GM19467 (cell line): ENCODE measurements around the gene GRIK3.

Source experiments
- ATAC-seq: cut with Tn5 transposase; IDR thresholded peaks from one replicate; pipeline ENCODE4 v1.9.1; 2021; ENCODE audit warnings: mild to moderate bottlenecking, moderate library complexity; ENCODE audit not compliant: unreplicated experiment

The GRIK3 gene

DNA sequence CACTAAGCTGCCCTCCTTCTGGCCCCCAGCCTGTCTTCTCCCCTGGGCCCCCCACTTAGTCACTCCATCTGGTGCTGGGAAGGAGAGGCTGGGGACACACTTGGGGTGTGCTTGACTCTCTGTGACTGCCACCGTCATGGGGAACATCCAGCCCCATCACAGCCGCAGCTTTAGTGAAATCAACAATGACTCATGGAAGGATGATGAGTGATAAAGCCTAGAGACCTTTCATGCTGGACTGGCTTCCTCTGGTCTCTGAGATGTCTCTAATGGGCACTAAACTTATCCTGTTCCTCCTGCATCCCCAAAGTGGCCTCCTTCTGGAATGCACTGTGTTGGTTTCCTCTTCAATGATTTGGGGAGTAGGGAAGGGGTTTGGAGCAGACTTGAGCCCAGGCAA, 172.9 kb downstream of the GRIK3 start:
- ATAC-seq: no peak

- no peak for ATAC-seq
These were observed 174.4 kb downstream of the GRIK3 start for GRCh38 chr1:36859926-36860325.

GRCh38 chr1:36858981-36859380, 175.3 kb downstream of the GRIK3 start:
- no peak for ATAC-seq

GRCh38 chr1:36858553-36858952, 175.8 kb downstream of the GRIK3 start:
- no peak for ATAC-seq

- ATAC-seq: no peak
These were observed 176.6 kb downstream of the GRIK3 start for GRCh38 chr1:36857754-36858153.

GRCh38 chr1:36855699-36856494, 178.4 kb downstream of the GRIK3 start:
- ATAC-seq: no peak

DNA sequence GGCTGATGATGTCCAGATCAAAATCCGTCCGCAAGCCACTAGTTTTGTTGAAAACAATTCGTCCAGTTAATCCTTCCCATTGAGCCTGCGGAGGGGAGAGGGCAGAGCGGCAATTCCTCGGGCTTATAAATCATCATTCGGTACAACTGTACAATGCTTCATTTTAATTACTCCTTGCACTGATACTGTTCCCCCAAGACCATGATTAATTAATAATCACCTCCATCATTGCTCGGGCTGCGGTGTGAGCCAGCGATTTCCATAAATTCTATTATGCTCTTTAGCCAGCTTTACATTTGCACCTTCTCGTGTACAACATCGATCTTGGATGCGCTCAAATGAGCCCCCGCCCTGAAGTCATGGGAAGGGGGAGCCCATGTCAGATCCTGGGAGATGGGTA, 180.7 kb downstream of the GRIK3 start:
- ATAC-seq: no peak

- no peak for ATAC-seq
These were observed 181.7 kb downstream of the GRIK3 start for GRCh38 chr1:36852586-36852985.

GRCh38 chr1:36851595-36851994, 182.7 kb downstream of the GRIK3 start:
- ATAC-seq: no peak

- no peak for ATAC-seq
These were observed 183.2 kb downstream of the GRIK3 start for GRCh38 chr1:36851087-36851486.

- ATAC-seq: no peak
These were observed 184.4 kb downstream of the GRIK3 start for GRCh38 chr1:36849956-36850355.

GRCh38 chr1:36847761-36848160, 186.6 kb downstream of the GRIK3 start:
- no peak for ATAC-seq

- ATAC-seq: no peak
These were observed 187.1 kb downstream of the GRIK3 start for GRCh38 chr1:36847186-36847585.

DNA sequence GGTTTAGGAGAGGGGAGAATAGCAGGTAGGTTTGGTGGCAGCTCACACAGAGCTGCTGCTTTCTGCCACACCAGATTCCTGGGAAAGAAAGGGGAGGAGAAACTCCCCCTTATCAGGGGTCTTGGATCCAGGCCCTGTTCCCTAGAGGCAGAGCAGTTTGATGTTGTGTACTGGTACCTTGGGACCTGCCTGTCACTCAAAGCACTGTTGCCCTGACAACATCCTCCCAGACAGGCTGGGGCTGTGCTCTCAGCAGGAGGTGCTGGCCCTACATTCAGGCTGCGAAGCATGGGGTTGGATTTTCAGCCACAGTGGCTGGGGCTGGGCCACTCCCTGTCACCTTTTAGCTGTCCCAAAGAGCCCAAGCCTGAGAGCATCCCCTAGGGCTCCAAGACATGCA, 188.0 kb downstream of the GRIK3 start:
- ATAC-seq: no peak

DNA sequence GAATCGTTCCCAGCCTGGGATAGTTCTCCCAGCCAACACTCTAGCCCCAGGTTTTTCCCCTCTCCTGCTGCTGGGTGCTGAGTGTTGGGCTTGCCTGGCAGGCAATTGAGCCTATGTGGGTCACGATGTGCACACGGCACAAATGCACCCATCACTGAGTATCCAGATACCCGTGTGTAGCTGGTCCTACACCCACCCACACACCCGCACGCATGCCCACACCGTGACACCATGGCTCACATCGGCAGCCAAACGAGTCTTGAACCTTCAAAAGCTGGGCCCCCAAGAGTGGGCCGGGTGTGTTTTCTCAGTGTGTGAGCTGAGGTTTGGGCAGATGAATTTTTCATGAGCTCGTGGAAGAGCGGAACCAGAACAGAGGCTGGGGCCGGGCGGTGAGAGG, 188.5 kb downstream of the GRIK3 start:
- ATAC-seq: no peak

DNA sequence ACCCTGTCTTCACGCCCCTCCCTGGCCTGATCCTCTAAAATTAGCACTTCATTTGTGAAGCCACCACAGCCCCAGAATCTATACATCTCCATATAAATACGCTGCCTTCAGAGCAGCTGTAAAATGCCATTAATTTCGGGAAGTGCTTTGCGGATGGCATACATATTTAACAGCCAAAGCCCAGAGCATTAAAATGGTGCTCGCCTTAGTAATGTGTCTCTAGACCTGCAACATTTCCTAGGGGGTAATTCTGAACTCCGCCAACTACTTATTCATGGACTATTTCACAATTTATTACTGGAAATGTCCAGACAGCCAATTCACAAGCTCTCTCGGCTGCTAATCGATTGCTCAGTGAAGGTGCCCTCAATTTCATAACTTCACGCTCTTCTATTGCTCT, 189.4 kb downstream of the GRIK3 start:
- ATAC-seq: no peak

DNA sequence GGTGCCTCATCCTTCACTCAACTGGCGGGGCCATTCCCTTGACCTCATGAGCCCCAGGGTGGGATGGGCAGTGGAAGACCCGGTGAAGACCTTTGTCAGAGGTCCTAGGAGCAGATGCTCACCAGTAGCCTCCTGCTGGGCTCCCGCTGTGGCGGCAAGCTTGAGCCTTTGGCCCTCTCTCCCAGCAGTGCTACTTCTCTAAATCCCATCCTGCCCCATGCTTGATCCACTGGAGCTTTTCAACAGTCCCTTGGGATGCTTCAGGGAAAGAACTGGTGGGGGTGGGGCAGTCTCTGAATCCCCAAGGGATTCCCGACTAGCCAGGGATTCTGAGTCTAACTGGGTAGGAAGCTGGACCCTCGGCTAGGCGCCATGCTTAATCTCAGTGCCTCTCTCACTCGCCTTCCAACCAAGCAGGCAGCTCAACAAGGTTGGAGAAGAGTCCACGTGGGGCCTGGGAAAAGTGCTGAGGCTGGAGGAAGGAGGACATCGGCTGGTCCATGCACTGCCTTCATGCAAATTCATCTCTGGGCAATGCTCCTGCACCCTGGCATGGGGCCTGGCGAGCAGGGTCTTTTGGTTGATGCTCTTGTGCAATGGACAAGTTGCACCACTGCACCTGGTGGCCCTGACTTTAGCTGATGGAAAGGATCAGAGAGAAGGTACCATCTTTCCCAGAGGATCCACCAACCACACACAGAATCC, 190.3 kb downstream of the GRIK3 start:
- ATAC-seq: no peak

- no peak for ATAC-seq
These were observed 191.3 kb downstream of the GRIK3 start for GRCh38 chr1:36843027-36843426.

DNA sequence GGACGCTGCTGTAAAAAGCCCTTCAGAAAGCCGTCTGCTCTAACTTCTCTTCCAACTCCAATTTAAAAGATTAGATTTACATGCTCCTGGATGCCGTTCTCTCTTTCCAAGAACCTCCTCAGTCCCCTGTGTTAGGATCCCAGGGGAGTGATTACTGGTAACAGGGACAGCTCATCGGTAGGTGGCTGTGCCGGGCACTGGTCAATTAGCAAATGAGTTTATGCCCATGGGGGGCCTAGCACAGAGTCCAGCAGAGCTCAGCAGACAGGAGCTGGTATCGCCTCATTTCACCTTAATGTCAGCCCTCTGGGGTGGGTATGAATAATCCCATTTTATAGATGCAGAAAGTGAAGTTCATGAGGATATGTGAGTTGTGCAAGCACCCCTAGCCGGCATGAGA, 191.9 kb downstream of the GRIK3 start:
- no peak for ATAC-seq

- ATAC-seq: no peak
These were observed 194.8 kb downstream of the GRIK3 start for GRCh38 chr1:36839485-36839884.

DNA sequence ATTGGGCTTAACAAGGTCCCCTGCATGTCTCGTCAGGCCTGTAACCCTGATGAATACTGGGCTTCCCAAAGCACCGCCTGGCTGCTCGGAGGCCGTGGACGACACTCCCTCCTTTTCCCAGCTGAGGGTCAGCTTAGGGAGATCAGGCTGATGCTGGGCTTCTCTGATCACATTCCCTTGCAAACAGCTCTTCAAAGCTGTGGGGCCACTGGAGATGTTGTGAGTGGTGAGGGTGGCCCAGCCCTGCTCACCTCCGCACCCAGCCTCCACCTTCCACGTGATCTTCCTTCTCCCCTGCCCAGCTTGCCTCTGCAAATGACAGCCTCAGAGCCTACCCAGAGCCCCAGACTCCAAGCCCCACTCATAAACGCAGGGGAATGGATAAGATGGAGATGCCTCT, 195.4 kb downstream of the GRIK3 start:
- ATAC-seq: no peak

DNA sequence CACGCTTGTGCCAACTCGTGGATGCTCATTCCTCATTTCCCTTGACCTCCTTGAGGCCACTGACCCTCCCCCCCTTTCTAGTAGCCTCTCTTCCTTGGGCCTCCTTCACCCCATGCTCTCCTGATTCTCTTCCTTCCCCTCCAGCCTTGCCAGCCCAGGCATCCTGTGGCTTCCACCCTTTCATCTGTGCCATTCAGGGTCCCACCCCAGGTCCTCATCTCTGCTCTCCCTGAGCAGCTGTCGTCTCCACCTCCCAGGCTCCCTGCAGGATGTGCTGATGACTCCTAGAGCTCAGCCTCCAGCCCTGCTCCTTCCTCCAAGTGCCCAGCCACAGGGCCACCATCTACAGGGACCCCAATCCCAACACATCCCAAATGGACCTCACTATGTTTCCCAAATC, 197.4 kb downstream of the GRIK3 start:
- ATAC-seq: no peak
